ENCODE data around the gene CFAP61. TPM values are rescaled to one million over a fixed set of nuclear protein-coding genes. Genes with fewer than 3 reads are reported as not detected.

Gene CFAP61
- total RNA-seq, 4 donors from 2014 or later, result not detected

DNA sequence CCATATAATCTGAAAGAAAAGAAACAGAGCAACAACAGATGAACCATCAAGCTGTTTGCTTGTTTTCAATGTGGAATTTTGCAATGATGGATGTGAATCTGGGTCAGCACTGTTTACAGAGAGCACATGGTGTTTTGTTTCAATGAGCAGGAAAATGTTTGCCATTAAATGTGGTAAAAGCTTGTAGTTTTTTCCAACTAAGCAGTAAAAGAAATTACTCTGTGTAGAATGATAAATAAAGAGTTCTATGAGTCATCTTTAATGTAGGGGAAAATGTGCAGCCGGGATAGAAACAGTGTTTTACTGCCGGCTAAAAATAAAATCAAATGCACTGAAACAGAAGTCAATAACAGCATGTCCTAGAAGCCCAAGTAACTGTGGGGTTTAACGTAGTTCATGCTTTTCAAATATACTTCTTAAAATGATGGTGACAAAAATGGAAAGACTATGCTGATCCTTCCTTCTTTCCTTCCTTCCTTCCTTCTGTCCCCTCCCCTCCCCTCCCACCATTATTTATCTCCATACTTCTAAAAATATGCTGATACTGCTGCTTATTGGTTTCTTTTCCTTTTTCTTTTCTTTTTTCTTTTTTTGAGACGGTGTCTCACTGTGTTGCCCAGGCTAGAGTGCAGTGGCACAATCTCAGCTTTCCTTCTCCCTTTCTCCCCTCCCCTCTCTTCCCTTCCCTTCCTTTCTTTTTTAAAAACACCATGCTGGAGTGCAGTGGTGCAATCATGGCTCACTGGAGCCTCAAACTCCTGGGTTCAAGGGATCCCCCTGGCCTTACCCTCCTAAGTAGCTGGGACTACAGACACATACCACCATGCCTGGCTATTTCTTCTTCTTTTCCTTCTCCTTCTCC, 41.5 kb upstream of the CFAP61 start:
- peaks cover 15 to 21% (median 20%) of the 10 kb centered on the region in 4 donors for H3K4me1 ChIP-seq
- H3K9me3 ChIP-seq, result no peaks in the 10 kb centered on the region
- no peak for TF ChIP-seq POLR2A (IDR thresholded peaks at IDR 0.05; ENCODE audit: low read depth)
- TF ChIP-seq EP300 (IDR thresholded peaks at IDR 0.05), result no peak
- TF ChIP-seq POLR2AphosphoS5 (IDR thresholded peaks at IDR 0.05), result no peak
- TF ChIP-seq CTCF (IDR thresholded peaks at IDR 0.05), result no peak
- H3K4me3 ChIP-seq, result peak overlapping the region in 1 of 4 donors; percentile 12
- H3K27me3 ChIP-seq, result no peaks in the 10 kb centered on the region
- no peak for DNase-seq (ENCODE audit: extremely low spot score)
- WGBS, result 25% methylated on average over 4 of the region's 4 CpGs
- peak overlapping the region; percentile 31 to 65 (median 44) for H3K27ac ChIP-seq (replicated peaks in 1 of 4)
- intact Hi-C loops (cut with DNase I), result no loop called here
- H3K36me3 ChIP-seq, result no peaks in the 10 kb centered on the region

GRCh38 chr20:20012541-20012940, 39.8 kb upstream of the CFAP61 start:
- H3K27ac ChIP-seq (replicated peaks in 1 of 4), result no peak overlapping the region

GRCh38 chr20:20014659-20015058, 37.7 kb upstream of the CFAP61 start:
- H3K4me1 ChIP-seq, result peaks cover 33 to 49% (median 45%) of the 10 kb centered on the region in 4 donors
- no peak for DNase-seq (ENCODE audit: extremely low spot score)
- H3K9me3 ChIP-seq, result no peaks in the 10 kb centered on the region
- WGBS, result 44% methylated on average over 2 of the region's 2 CpGs
- H3K4me3 ChIP-seq, result no peak overlapping the region
- no peak overlapping the region for H3K27ac ChIP-seq (replicated peaks in 1 of 4)
- no peaks in the 10 kb centered on the region for H3K36me3 ChIP-seq
- no peaks in the 10 kb centered on the region for H3K27me3 ChIP-seq
- intact Hi-C loops (cut with DNase I), result no loop called here
- TF ChIP-seq CTCF (IDR thresholded peaks at IDR 0.05) (no peak), EP300 (IDR thresholded peaks at IDR 0.05) (no peak), POLR2AphosphoS5 (IDR thresholded peaks at IDR 0.05) (no peak), POLR2A (IDR thresholded peaks at IDR 0.05; ENCODE audit: low read depth) (no peak)

More at GRCh38 chr20:20012541-20012940, 39.8 kb upstream of the CFAP61 start:
- no peaks in the 10 kb centered on the region for H3K36me3 ChIP-seq
- H3K9me3 ChIP-seq, result no peaks in the 10 kb centered on the region
- peaks cover 21 to 29% (median 27%) of the 10 kb centered on the region in 4 donors for H3K4me1 ChIP-seq
- no peaks in the 10 kb centered on the region for H3K27me3 ChIP-seq
- DNase-seq (ENCODE audit: extremely low spot score), result no peak
- no peak overlapping the region for H3K4me3 ChIP-seq
- no peak for TF ChIP-seq POLR2AphosphoS5 (IDR thresholded peaks at IDR 0.05)
- TF ChIP-seq POLR2A (IDR thresholded peaks at IDR 0.05; ENCODE audit: low read depth), result no peak
- TF ChIP-seq EP300 (IDR thresholded peaks at IDR 0.05), result no peak
- no peak for TF ChIP-seq CTCF (IDR thresholded peaks at IDR 0.05)
- intact Hi-C loops (cut with DNase I), result no loop called here
- 60% methylated on average over 2 of the region's 2 CpGs for WGBS

GRCh38 chr20:20017001-20017843, 35.1 kb upstream of the CFAP61 start, which contains the start of gene NAA20:
Gene NAA20 (plus strand): TSS chr20:20017362. CDS start chr20:20017397, 35 bp downstream.
- H3K9me3 ChIP-seq, result no peaks in the 10 kb centered on the region
- peak within 1 kb of the TSS; percentile 76 to 98 (median 92) for H3K4me3 ChIP-seq
- peak; percentile 71 to 95 (median 79) for TF ChIP-seq CTCF (IDR thresholded peaks at IDR 0.05)
- TF ChIP-seq EP300 (IDR thresholded peaks at IDR 0.05), result no peak
- TF ChIP-seq POLR2AphosphoS5 (IDR thresholded peaks at IDR 0.05), result peak; percentile 72 to 89
- H3K36me3 ChIP-seq, result no peaks in the 10 kb centered on the region
- peak; percentile 97 for DNase-seq (ENCODE audit: extremely low spot score)
- intact Hi-C loops (cut with DNase I), result no loop called here
- 0% methylated on average over 18 of the region's 81 CpGs for WGBS
- H3K27me3 ChIP-seq, result no peaks in the 10 kb centered on the region
- peak within 1 kb of the TSS; percentile 75 to 84 (median 78) for H3K27ac ChIP-seq (replicated peaks in 1 of 4)
- H3K4me1 ChIP-seq, result peaks cover 19 to 53% (median 50%) of the 10 kb centered on the region in 4 donors
